Right lung (tissue), 5 donors: ENCODE measurements around the gene SLC38A7. TPM values are rescaled to one million over a fixed set of nuclear protein-coding genes. Genes with fewer than 3 reads are reported as not detected.
"Not testable (repeated sequence)": the region's sequence is repeated elsewhere in the genome, so short reads cannot be mapped to it uniquely, and the experiment has no call there.

Experiments used
- DNase-seq, 2 donors: peaks; one replicate each; pipeline ENCODE4 v3.0.0-alpha.2; 2013
- polyA plus RNA-seq, 5 donors: library from polyadenylated mRNA; unstranded; fragments of 120-200 nt; gene quantifications; one replicate each; pipeline versions ENCODE4 v1.2.1 to v1.2.3, GENCODE V29; 2013; ENCODE audit warnings: inconsistent platforms in 1 of 5, low replicate concordance in 1 of 5; ENCODE audit not compliant: insufficient read length in 5 of 5, insufficient read depth in 1 of 5

SLC38A7 gene
- polyA plus RNA-seq, 5 donors, result 10.9 to 12.1 (median 11.3) TPM

DNA sequence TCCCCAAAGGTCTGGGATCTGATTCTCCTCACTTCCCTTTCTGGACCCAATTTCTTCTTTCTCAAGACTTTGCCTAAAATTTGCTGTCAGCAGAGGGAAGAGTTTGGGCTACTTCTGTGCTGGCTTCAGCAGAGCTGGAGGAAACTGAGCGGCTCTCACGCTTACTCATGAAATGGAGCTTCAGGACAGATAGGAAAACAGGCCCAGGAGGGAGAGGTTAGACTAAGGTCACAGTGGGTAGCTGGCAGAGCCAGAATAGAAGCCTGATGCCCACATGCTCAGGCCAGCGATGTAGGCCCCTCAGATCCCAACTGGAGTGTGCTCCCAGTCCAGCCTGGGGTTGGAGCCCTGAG lies 593 bp downstream of the SLC38A7 start:
- DNase-seq, result no peak

GRCh38 chr16:58679763-58680162 lies 4.8 kb downstream of the SLC38A7 start:
- DNase-seq, result no peak

DNA sequence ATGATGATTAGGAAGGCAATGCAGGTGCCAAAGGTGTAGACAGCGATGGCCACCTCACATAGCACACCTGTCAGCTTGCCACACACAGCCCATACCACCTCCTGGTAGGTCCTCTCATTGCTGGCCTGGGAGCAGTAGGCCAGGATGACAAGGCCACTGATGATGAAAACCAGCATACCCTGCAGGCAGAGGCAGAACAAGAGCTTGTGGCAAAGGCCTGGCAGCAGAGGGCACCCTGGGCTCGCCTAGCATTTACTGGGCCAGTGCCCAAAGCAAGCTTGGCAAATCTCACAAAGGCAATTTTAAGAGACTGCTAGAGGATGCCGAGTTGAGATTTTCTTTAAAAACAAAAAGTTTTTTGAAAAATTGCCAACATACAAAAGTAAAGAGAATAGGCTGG lies 5.9 kb downstream of the SLC38A7 start:
- no peak for DNase-seq

GRCh38 chr16:58678269-58678668 lies 6.3 kb downstream of the SLC38A7 start:
- DNase-seq, result no peak

DNA sequence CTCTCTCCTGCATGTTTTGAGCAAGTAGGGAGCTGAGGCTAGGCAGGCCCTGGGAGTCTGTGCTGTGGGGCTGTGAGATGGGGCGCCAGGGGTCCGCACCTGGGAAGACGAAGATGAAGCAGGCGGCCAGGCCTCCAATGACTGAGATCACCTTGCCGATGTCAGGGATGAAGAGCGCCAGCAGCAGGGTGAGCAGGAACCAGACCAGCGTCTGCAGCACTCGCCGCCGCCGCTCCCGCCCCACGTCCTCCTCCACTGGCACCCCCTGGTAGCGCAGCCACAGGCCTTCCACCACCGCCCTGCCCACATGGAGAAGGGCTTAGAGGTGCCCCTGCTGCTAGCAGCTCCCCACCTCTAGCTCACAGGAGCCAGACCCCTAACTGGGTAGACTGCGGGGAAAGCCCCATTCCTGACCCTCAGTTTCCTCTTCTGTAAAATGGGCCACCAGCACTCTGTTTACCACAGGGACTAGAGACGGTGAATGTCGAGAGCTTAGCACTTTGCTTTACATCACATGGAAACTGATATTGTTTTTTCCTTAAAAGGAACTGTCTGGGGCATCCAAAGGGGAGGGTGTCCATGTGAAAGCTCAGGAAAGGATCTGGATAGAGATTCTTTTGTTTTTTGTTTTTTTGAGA lies 13.5 kb downstream of the SLC38A7 start:
- no peak for DNase-seq

DNA sequence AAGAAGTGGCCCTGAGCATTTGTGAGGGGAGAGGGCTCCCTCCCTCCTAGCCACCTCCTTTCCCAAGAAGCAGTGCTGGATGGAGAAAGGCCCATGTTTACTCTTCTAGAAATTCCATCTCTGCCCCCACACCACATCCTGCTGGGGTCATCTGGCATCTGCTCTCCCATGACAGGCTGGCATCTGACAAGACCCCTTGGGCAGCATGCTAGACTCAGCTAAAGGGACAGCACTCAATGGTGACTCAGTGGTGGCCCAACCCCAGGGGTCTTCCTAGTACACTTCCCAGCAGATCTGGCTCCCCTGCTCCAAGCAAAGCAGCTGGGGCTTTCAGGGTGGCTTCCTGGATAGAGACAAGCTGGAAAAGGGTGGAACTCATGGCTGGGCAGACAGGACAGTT lies 14.4 kb downstream of the SLC38A7 start:
- DNase-seq, result no peak

GRCh38 chr16:58665200-58665599 lies 19.4 kb downstream of the SLC38A7 start:
- no peak for DNase-seq

DNA sequence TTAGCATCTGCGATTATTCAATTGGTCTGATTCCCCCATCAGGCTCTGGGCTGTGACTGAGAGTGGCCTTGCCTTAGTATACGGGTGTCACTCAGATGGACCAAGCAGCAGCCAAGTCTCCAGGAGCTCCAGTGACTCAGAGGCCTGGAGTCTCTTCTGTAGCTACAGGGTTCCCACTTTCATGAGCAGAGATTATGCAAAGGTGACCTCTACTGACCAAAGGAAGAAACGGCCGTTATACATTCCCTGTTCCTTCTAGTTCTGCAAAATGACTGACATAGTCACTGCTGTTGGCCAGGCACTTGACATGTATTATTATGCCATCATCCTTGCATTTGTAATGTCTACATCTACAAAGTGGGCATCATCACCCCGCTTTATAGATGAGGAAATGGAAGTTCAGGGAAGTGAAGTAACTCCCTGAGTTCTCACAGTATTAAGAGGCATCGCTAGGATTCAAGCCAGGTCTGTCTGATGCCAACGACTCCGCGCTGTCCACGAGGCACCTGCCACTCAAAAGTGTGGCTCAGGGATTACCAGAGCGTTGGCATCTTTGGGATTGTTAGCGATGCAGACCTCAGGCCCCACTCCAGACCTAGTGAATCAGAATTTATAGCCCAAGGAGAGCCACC lies 23.3 kb downstream of the SLC38A7 start:
- DNase-seq, result peak; percentile 27 to 51

- not testable (repeated sequence) for DNase-seq
These were observed 24.7 kb downstream of the SLC38A7 start for GRCh38 chr16:58659911-58660310.

GRCh38 chr16:58658796-58659211 lies 25.8 kb downstream of the SLC38A7 start:
- DNase-seq, result no peak

- DNase-seq, result no peak
These were observed 27.7 kb downstream of the SLC38A7 start for GRCh38 chr16:58656899-58657298.

DNA sequence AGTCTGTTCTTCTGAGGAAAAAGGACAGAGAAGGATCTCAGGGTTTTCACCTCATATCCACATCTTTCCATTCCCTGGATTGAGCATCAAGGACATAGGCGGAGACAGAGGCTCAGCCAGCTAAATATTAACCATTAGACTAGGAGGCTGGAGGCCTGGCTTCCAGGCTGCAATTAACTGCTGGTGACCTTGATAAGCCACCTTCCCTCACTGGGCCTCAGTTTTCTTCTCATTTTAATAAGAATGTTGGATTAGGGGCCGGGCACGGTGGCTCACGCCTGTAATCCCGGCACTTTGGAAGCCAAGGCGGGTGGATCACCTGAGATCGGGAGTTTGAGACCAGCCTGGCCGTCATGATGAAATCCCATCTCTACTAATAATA lies 29.4 kb downstream of the SLC38A7 start:
- no peak for DNase-seq

- no peak for DNase-seq
These were observed 29.9 kb downstream of the SLC38A7 start for GRCh38 chr16:58654560-58655214.

DNA sequence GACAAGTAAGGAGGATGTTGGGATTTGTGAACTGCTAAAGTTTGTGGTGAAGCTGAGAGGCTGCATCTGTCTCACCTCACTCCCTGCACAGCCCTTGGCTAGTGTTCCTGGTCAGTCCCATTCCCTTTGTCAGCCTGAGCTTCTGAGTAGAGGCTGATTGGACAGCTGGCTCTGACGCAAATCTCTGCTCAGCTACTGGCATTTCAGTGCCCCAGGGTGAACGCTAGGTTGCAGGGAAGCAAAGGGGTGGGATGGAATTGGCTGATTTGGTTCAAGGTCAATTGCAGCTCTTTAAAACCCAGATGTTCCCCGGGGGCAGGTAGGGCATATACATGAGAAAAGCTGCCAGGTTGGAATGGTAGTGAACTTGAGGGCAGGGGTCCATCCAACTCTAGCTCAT lies 31.8 kb downstream of the SLC38A7 start:
- no peak for DNase-seq

DNA sequence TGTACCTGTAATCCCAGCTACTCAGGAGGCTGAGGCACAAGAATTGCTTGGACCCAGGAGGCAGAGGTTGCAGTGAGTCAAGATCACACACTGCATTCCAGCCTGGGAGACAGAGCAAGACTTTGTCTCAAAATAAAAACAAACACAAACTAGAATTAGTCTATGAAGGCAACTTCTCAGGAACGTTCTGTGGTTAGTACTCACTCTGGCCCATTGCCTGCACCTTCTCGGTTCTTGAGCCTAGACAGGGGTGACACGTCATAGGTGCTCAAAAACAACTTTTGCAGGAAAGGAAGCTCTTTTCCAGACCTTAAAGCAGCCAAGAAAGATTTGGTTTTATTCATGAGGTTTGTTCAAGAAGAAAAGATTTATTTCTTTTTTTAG lies 32.6 kb downstream of the SLC38A7 start:
- no peak for DNase-seq

DNA sequence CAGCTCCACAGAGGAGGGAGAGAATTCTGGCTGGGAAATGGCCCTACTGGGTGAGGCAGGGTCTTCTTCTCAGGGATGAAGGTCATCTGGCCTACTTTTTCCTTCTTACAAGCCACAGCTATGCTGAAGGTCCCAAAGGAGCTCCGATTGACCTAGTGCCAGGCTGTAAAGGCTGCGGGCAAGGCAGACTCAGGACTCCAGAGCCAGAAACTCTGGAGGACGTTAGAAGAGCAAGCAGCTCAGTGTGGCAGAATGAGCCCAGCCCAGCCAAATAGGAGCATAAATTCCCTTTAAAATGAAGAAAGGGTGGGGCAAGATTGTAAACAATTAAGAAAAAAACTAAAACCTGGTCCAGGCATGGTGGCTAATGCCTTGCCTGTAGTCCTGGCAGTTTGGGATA lies 34.9 kb downstream of the SLC38A7 start:
- DNase-seq, result no peak

DNA sequence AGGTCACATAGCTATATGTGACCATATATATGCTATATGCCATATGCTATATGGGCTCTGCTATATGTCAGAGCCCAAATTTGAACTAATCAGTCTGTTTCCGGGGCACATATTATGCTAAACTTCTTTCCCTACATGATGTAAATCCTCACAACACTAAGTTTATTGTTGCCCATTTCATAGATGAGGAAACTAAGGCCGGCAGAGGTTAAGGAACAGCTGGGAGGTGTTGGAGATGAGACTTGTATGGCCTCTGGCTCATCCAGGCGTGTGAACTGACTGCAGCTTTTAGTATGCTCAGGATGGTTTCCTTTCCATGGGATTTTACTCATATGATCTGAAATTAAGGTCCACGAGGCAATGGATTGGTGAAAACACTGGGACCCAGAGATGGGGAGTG lies 37.5 kb downstream of the SLC38A7 start:
- DNase-seq, result no peak

DNA sequence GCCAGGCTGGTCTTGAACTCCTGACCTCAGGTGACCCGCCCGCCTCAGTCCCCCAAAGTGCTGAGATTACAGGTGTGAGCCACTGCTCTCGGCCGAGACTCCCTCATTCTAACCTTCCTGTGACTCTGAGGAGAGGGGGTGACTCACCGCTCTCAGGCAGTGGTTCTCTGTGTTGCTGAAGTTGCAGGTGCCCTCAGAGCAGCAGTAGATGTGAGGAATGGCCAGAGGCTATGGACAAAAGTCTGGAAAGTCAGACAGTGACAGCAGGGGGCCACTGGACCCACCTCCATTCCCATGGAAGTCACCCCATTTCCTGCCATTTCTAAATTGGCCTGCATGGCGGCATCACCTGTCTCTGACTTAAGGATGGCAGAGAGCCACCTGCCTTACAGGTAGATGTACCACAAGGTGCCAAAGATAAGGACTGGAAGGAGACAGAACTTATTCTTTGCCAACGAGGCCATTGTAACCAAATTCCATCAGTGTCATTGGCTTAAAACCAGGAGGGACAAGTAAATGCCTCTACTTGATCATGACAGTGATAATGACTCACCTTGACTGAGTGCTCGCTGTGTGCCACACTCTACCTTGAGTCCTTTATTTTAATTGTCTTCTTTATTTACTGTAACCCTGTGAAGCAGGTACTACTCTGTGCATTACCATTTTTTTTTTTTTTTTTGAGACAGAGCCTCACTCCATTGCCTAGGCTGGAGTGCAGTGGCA lies 39.6 kb downstream of the SLC38A7 start:
- no peak for DNase-seq

GRCh38 chr16:58644108-58644507 lies 40.5 kb downstream of the SLC38A7 start:
- no peak for DNase-seq

- no peak for DNase-seq
These were observed 43.6 kb downstream of the SLC38A7 start for GRCh38 chr16:58640949-58641348.

DNA sequence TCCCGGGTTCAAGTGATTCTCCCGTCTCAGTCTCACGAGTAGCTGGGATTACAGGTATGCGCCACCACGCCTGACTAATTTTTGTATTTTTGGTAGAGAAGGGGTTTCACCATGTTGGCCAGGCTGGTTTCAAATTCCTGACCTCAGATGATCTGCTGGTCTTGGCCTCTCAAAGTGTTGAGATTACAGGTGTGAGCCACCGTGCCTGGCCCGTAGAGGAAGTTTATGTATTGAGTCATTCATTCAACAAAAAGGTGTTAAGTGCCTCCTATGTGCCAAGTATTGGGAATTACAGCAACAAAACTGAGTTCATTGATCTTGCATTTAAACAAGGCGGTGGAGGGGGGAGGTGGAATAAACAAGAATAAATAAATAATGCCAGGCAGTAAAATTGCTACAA lies 44.7 kb downstream of the SLC38A7 start:
- DNase-seq, result no peak

DNA sequence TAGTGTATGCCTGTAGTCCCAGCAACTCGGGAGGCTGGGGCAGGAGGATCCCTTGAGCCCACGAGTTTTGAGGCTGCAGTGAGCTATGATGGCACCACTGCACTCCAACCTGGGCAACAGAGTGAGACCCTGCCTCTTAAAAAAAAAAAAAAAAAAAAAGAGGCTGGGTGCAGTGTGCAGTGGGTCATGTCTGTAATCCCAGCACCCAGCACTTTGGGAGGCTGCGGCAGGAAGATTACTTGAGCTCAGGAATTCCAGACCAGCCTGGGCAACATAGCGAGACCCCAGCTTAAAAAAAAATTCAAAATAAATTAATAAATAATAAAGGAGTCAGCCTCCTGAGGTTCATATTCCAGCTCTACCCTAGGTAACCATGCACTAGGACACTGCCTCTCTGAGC lies 45.3 kb downstream of the SLC38A7 start:
- no peak for DNase-seq
